ACC112 (cell line): Measurements from ENCODE around the gene SCG2.

Source experiments
- H2AFZ ChIP-seq: fragments of 200-600 bp; sonication (generic); one replicate; pipeline ENCODE4 v1.6.0; 2017; ENCODE audit warnings: antibody characterized with exemption, low read length; ENCODE audit not compliant: unreplicated experiment
- H3K27ac ChIP-seq: fragments of 200-600 bp; sonication (generic); 2 replicates; pipeline ENCODE4 v1.5.1; 2014; ENCODE audit warnings: low read depth, mild to moderate bottlenecking, antibody characterized with exemption, low read length, moderate library complexity
- H3K27me3 ChIP-seq: fragments of 200-600 bp; sonication (generic); 2 replicates; pipeline ENCODE4 v1.6.1; 2014; ENCODE audit warnings: mild to moderate bottlenecking, antibody characterized with exemption, low read length, moderate library complexity, mixed read lengths; ENCODE audit not compliant: insufficient read depth
- H3K36me3 ChIP-seq: fragments of 200-600 bp; sonication (generic); 2 replicates; pipeline ENCODE4 v1.6.1; 2016; ENCODE audit warnings: mild to moderate bottlenecking, antibody characterized with exemption, low read length, moderate library complexity, mixed read lengths; ENCODE audit not compliant: insufficient read depth
- H3K4me1 ChIP-seq: fragments of 200-600 bp; sonication (generic); one replicate; pipeline ENCODE4 v1.6.1; 2016; ENCODE audit warnings: low read length, mixed read lengths; ENCODE audit not compliant: insufficient read depth, unreplicated experiment, control insufficient read depth
- H3K4me3 ChIP-seq: fragments of 200-600 bp; sonication (generic); 2 replicates; pipeline ENCODE4 v1.5.1; 2014; ENCODE audit warnings: mild to moderate bottlenecking, low read depth, low read length
- H3K79me2 ChIP-seq: fragments of 200-600 bp; sonication (generic); one replicate; pipeline ENCODE4 v1.6.0; 2016; ENCODE audit warnings: low read length; ENCODE audit not compliant: control insufficient read depth, unreplicated experiment, insufficient read depth

SCG2 gene

DNA sequence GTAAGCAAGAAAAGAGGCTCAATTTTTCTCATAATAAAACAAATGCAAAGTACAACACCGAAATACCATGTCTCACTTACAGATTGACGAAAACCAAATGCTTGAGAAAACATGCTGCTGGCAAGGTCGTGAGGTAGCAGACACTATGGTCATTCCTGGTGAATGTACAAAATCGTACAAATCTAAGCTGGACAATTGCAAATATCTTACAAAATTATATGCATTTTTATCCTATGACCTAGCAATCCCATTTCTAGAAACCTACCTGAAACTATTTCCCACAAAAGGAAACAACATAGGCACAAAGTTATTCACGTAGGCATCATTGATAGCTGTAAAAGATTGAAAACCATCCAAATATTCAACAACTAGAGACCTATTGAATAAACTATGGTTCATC is 54.0 kb downstream of the SCG2 start:
- H3K36me3 ChIP-seq: no peaks in the 10 kb centered on the region
- no peak overlapping the region for H3K4me3 ChIP-seq
- H2AFZ ChIP-seq: no peak overlapping the region
- peak overlapping the region; percentile 64 for H3K27ac ChIP-seq
- H3K79me2 ChIP-seq: no peaks in the 10 kb centered on the region
- peaks cover 22% of the 10 kb centered on the region for H3K4me1 ChIP-seq
- H3K27me3 ChIP-seq: no peaks in the 10 kb centered on the region
